ENCODE data around the gene ABCC2.

- no peak for TF ChIP-seq POLR2A (IDR thresholded peaks at IDR 0.05)
- TF ChIP-seq CTCF (IDR thresholded peaks at IDR 0.05) = no peak
These were observed 92.1 kb downstream of the ABCC2 start for GRCh38 chr10:99874341-99875085.
